Loucy (cell line): Measurements from ENCODE around the gene DPAGT1.

Source experiments
- H2AFZ ChIP-seq: fragments of 200-600 bp; sonication (generic); 2 replicates; pipeline ENCODE4 v1.6.0; 2016; ENCODE audit warnings: antibody characterized with exemption, mild to moderate bottlenecking, low read length, moderate library complexity
- H3F3A ChIP-seq: fragments of 200-600 bp; 2 replicates; pipeline ENCODE4 v1.6.0; 2016; ENCODE audit warnings: antibody characterized with exemption, low read depth, mild to moderate bottlenecking
- H3K27me3 ChIP-seq: fragments of 200-600 bp; sonication (generic); 2 replicates; pipeline ENCODE4 v1.6.1; 2014; ENCODE audit warnings: low read length, mild to moderate bottlenecking; ENCODE audit not compliant: insufficient read depth, poor library complexity, severe bottlenecking
- H3K36me3 ChIP-seq: fragments of 200-600 bp; sonication (generic); 2 replicates; pipeline ENCODE4 v1.6.1; 2016; ENCODE audit warnings: low read length; ENCODE audit not compliant: insufficient read depth
- H3K4me1 ChIP-seq: fragments of 200-600 bp; sonication (generic); 2 replicates; pipeline ENCODE4 v1.5.1; 2014; ENCODE audit warnings: low read length, mild to moderate bottlenecking; ENCODE audit not compliant: insufficient read depth, poor library complexity, severe bottlenecking
- H3K4me2 ChIP-seq: fragments of 200-600 bp; sonication (generic); 2 replicates; pipeline ENCODE4 v1.6.0; 2014; ENCODE audit warnings: antibody characterized with exemption, low read length, low read depth, mild to moderate bottlenecking; ENCODE audit not compliant: poor library complexity, severe bottlenecking
- H3K4me3 ChIP-seq: fragments of 200-600 bp; sonication (generic); 2 replicates; pipeline ENCODE4 v1.5.1; 2014; ENCODE audit warnings: low read length, mild to moderate bottlenecking, mixed read lengths; ENCODE audit not compliant: poor library complexity, severe bottlenecking
- H3K79me2 ChIP-seq: fragments of 200-600 bp; sonication (generic); 2 replicates; pipeline ENCODE4 v1.6.1; 2014; ENCODE audit warnings: low read length; ENCODE audit not compliant: insufficient read depth
- H3K9ac ChIP-seq: fragments of 200-600 bp; sonication (generic); 2 replicates; pipeline ENCODE4 v1.6.0; 2014; ENCODE audit warnings: mild to moderate bottlenecking, low read depth, low read length, moderate library complexity; ENCODE audit not compliant: poor library complexity, severe bottlenecking
- H3K9me2 ChIP-seq: fragments of 200-600 bp; sonication (generic); replicated peaks from 2 replicates; pipeline ENCODE4 v1.6.1; 2016; ENCODE audit warnings: low read depth, low read length, mixed read lengths
- H3K9me3 ChIP-seq: fragments of 200-600 bp; sonication (generic); 2 replicates; pipeline ENCODE4 v1.6.1; 2014; ENCODE audit warnings: mild to moderate bottlenecking, antibody characterized with exemption, low read length, low read depth; ENCODE audit not compliant: insufficient read depth
- H4K20me1 ChIP-seq: fragments of 200-600 bp; sonication (generic); 2 replicates; pipeline ENCODE4 v1.6.0; 2014; ENCODE audit warnings: antibody characterized with exemption, low read length, mild to moderate bottlenecking; ENCODE audit not compliant: insufficient read depth, poor library complexity, severe bottlenecking
- EZH2phosphoT487 ChIP-seq: fragments of 200-600 bp; IDR thresholded peaks from 2 replicates; pipeline ENCODE4 v1.6.1; 2018; ENCODE audit warnings: antibody characterized with exemption, mild to moderate bottlenecking, moderate library complexity, borderline replicate concordance
- TF ChIP-seq, protein P1 (sequence below): fragments of 200-600 bp; sonication (generic); conservative IDR thresholded peaks from 2 replicates; pipeline ENCODE4 v1.5.1; 2014; ENCODE audit warnings: mild to moderate bottlenecking, antibody characterized with exemption, low read length

Gene DPAGT1

DNA sequence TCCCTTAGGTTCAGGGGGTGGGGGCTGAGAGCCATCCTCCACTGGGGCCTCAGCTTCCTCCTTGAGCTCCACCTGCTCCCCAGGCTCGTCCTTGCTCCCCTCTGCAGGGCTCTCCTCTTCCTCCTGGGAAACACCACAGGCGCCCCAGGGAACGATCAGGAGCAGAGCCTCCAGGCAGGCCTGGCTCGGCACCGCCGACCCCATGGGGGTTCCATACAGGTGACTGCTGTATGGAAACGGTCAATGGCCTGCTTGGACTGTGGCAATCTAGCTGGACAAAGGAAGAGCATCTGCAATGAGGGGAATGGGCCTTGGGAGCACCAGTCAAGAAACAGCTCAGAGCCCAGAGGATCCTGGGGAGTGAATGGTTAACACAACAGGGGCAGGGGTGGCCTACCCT, 52.6 kb downstream of the DPAGT1 start:
- H3K36me3 ChIP-seq = peaks cover 96% of the 10 kb centered on the region
- TF ChIP-seq EZH2phosphoT487 = no peak
- TF ChIP-seq, protein P1, sequence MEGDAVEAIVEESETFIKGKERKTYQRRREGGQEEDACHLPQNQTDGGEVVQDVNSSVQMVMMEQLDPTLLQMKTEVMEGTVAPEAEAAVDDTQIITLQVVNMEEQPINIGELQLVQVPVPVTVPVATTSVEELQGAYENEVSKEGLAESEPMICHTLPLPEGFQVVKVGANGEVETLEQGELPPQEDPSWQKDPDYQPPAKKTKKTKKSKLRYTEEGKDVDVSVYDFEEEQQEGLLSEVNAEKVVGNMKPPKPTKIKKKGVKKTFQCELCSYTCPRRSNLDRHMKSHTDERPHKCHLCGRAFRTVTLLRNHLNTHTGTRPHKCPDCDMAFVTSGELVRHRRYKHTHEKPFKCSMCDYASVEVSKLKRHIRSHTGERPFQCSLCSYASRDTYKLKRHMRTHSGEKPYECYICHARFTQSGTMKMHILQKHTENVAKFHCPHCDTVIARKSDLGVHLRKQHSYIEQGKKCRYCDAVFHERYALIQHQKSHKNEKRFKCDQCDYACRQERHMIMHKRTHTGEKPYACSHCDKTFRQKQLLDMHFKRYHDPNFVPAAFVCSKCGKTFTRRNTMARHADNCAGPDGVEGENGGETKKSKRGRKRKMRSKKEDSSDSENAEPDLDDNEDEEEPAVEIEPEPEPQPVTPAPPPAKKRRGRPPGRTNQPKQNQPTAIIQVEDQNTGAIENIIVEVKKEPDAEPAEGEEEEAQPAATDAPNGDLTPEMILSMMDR = no peak
- H3K9me3 ChIP-seq = no peaks in the 10 kb centered on the region
- H3K9ac ChIP-seq = no peak overlapping the region
- H3K4me3 ChIP-seq = no peak overlapping the region
- H2AFZ ChIP-seq = no peak overlapping the region
- H3K27me3 ChIP-seq = no peaks in the 10 kb centered on the region
- H3K4me2 ChIP-seq = no peak overlapping the region
- no peaks in the 10 kb centered on the region for H3F3A ChIP-seq
- H4K20me1 ChIP-seq = peaks cover 7% of the 10 kb centered on the region
- H3K9me2 ChIP-seq = no peaks in the 10 kb centered on the region
- H3K79me2 ChIP-seq = peaks cover 25% of the 10 kb centered on the region
- peaks cover 2% of the 10 kb centered on the region for H3K4me1 ChIP-seq

DNA sequence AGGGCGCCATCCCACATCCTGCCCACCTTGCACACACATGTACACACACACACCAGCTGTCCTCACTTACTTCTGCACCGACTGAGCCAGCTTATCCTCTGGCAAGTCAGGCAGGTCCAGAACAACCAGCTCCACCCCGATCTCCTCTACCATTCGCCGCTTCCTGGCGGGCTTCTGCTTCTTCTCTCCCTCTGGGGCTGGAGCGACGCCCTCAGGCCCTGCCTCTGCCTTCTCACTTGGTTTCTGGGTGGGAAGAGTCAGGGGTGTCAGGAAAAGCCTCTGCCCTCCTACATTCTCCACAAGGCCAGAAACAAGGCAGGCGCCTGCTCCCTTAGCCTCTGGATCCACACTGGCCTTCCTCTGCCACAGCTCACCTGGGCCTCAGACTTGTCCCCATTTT, 53.0 kb downstream of the DPAGT1 start:
- no peaks in the 10 kb centered on the region for H3K4me1 ChIP-seq
- peaks cover 3% of the 10 kb centered on the region for H4K20me1 ChIP-seq
- H3K36me3 ChIP-seq = peaks cover 92% of the 10 kb centered on the region
- H3K9me3 ChIP-seq = no peaks in the 10 kb centered on the region
- no peak overlapping the region for H3K4me2 ChIP-seq
- TF ChIP-seq, protein P1 = no peak
- TF ChIP-seq EZH2phosphoT487 = no peak
- H3K27me3 ChIP-seq = no peaks in the 10 kb centered on the region
- H2AFZ ChIP-seq = no peak overlapping the region
- no peaks in the 10 kb centered on the region for H3F3A ChIP-seq
- H3K9me2 ChIP-seq = no peaks in the 10 kb centered on the region
- no peak overlapping the region for H3K9ac ChIP-seq
- no peak overlapping the region for H3K4me3 ChIP-seq
- peaks cover 21% of the 10 kb centered on the region for H3K79me2 ChIP-seq

DNA sequence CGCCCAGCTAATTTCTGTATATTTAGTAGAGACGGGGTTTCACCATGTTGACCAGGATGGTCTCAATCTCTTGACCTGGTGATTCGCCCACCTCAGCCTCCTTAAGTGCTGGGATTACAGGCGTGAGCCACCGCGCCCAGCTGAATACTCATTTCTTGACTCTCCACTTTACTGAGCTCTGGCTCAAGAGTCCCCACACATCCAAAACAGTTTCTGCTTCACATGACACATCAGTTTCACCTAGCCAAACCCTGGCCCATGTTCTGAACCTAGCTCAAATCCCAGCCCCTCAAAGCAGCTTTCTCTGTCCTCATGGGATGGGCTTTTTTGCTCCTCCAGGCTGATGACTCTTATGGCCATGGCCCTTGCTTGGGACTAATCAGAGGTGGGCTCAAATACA, 54.4 kb downstream of the DPAGT1 start:
- no peaks in the 10 kb centered on the region for H3F3A ChIP-seq
- TF ChIP-seq, protein P1 = no peak
- no peaks in the 10 kb centered on the region for H3K9me2 ChIP-seq
- no peak overlapping the region for H2AFZ ChIP-seq
- peaks cover 77% of the 10 kb centered on the region for H3K36me3 ChIP-seq
- H3K4me2 ChIP-seq = no peak overlapping the region
- H3K27me3 ChIP-seq = no peaks in the 10 kb centered on the region
- H3K9ac ChIP-seq = no peak overlapping the region
- no peak overlapping the region for H3K4me3 ChIP-seq
- H3K4me1 ChIP-seq = no peaks in the 10 kb centered on the region
- H3K9me3 ChIP-seq = no peaks in the 10 kb centered on the region
- H4K20me1 ChIP-seq = peaks cover 3% of the 10 kb centered on the region
- peaks cover 8% of the 10 kb centered on the region; the same call in 1 of the 2 replicates for H3K79me2 ChIP-seq
